ENCODE measurements around the gene POFUT1. TPM values are rescaled to one million over a fixed set of nuclear protein-coding genes. Genes with fewer than 3 reads are reported as not detected.
"Not testable (repeated sequence)": the region's sequence is repeated elsewhere in the genome, so short reads cannot be mapped to it uniquely, and the experiment has no call there.

Gene POFUT1
- polyA plus RNA-seq (ENCODE audit: insufficient read length): 30.0 TPM

GRCh38 chr20:32207626-32208498 lies at the start of gene POFUT1, which contains the start of gene PLAGL2:
TSS of gene POFUT1 (plus strand) at chr20:32207880. CDS start at chr20:32207942, 62 bp downstream.
TSS of gene PLAGL2 (minus strand) at chr20:32207743. CDS start at chr20:32202178, 5,565 bp downstream.
- peak; percentile 93 for DNase-seq

- no peak for DNase-seq
Measured at GRCh38 chr20:32158351-32158750, 49.3 kb upstream of the POFUT1 start.

GRCh38 chr20:32158943-32159660 lies 48.6 kb upstream of the POFUT1 start:
- DNase-seq: no peak

- DNase-seq: no peak
Measured at GRCh38 chr20:32159766-32160221, 47.9 kb upstream of the POFUT1 start.

- no peak for DNase-seq
Measured at GRCh38 chr20:32160341-32160740, 47.3 kb upstream of the POFUT1 start.

- DNase-seq: no peak
Measured at GRCh38 chr20:32162351-32162750, 45.3 kb upstream of the POFUT1 start.

- DNase-seq: no peak
Measured at GRCh38 chr20:32163951-32164350, 43.7 kb upstream of the POFUT1 start.

GRCh38 chr20:32164984-32165735 lies 42.5 kb upstream of the POFUT1 start:
- DNase-seq: no peak

DNA sequence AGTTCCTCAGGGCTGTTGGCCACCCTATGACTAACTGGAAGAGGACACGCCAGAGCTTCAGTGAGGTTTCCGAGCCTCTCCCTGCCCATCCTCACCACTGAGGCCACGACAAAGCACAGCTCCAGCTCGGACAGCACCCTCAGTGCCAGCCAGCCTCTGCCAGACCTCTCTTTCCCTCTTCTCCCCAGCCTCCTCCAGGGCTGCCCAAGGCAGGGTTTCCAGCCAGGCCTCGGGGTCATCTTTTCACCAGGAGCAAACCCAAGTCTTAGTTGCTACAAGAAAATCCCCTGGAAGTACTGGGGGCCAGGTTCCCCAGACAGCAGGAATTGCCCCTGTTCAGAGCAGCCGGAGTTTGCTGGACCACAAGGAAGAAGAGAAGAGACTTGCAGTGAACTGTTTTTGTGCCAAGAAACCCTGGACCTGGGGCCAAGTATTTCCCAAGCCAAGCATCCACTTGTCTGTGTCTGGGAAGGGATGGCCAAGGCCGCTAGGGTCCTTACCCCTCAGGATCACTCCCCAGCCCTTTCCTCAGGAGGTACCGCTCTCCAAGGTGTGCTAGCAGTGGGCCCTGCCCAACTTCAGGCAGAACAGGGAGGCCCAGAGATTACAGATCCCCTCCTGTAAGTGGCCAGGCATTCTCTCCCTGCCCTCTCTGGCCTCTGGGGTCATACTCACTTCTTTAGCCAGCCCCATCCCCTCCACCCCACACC lies 41.7 kb upstream of the POFUT1 start:
- DNase-seq: no peak

GRCh38 chr20:32167552-32167951 lies 40.1 kb upstream of the POFUT1 start:
- DNase-seq: no peak

DNA sequence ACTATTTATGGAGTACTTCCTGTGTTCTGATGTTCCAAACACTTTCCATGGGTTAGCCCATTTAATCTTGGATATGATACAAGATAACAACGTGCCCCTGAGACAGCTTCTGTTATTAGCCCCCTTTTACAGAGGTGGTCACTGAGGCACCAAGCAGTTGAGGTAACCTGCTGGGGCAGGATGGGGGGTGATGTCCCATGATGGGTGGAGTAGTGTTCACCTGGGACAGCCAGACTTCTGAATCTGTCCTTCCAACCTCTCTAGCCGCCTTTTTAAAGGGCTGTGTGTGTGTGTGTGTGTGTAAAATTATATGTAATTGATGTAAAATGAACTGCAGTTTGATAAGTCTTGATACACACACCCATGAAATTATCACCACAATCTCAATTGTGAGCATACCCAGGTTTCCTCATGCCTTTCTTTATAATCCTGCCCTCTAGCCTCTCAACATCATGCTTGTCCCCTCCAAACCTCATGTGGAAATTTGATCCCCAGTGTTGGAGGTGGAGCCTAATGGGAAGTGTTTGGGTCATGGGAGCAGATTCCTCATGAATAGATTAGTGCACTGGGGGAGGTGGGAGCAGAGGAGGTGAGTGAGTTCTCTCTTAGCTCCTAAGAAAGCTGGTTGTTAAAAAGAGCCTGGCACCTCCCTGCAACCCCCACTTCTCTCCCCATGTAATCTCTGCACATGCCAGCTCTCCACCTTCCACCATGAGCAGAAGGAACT lies 39.3 kb upstream of the POFUT1 start:
- DNase-seq: no peak

DNA sequence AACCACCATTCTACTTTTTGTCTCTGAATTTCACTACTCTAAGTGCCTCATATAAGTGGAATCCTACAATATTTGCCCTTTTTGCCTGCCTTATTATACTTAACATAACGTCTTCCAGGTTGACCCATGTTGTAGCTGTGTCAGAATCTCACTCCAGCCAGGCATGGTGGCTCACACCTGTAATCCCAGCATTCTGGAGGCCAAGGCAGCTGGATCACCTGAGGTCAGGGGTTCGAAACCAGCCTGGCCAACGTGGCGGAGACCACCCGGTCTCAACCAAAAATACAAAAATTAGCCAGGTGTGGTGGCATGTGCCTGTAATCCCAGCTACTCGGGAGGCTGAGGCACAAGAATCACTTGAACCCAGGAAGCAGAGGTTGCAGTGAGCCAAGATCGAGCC lies 30.0 kb upstream of the POFUT1 start:
- not testable (repeated sequence) for DNase-seq

- no peak for DNase-seq
Measured at GRCh38 chr20:32179515-32179914, 28.2 kb upstream of the POFUT1 start.

DNA sequence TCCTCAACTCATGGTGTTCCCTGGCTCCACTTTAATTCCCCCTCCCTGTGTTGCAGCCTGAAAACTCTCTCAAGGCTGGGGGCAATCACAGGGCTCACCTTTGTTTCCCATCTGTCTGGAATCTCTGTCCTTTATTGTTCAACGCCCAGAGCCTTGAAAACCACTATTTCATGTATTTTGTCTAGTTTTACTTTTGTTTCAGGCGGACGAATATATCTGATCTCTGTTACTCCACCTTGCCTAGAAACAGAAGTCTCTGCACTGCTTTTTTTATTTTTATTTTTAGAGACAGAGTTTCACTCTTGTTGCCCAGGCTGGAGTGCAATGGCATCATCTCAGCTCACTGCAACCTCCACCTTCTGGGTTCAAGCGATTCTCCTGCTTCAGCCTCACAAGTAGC lies 27.7 kb upstream of the POFUT1 start:
- no peak for DNase-seq

GRCh38 chr20:32181606-32182005 lies 26.1 kb upstream of the POFUT1 start:
- no peak for DNase-seq

GRCh38 chr20:32183947-32184635 lies 23.6 kb upstream of the POFUT1 start:
- DNase-seq: no peak

- no peak for DNase-seq
Measured at GRCh38 chr20:32184961-32185603, 22.6 kb upstream of the POFUT1 start.

GRCh38 chr20:32186506-32186905 lies 21.2 kb upstream of the POFUT1 start:
- DNase-seq: no peak

DNA sequence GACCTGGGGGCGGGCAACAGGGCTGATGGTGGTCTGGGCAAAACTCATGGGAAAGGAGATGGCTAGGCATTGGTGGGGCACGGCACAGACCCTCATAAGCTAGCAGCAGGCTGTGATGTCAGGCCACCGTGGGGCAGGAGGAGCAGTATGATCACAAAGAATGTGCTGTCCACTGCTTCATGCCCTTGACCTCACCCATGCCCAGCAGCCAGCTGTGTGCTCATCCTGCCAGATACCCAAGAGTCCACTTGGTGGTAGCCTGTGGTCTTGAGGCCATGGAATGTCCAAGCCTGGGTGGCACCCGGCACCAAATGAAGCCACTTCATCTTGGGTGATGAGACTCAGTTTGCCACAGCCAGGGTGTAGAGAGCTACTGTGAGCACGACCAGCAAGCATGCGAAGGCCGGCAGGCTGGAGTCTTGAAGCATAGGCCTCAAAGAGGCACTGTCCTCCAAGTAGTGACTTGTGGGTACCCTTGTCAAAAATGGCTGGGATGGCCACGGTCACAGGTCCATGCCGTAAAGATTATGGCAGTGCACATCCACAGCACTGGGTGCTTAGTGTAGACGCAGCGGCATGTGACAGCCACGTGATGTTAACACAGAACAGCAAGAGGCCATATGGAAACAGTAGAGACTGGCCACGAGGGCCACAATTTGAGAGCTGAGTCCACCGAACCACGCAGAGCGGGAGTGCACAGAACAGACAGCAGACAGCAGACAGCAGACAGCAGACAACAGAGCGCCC lies 19.1 kb upstream of the POFUT1 start:
- DNase-seq: no peak

DNA sequence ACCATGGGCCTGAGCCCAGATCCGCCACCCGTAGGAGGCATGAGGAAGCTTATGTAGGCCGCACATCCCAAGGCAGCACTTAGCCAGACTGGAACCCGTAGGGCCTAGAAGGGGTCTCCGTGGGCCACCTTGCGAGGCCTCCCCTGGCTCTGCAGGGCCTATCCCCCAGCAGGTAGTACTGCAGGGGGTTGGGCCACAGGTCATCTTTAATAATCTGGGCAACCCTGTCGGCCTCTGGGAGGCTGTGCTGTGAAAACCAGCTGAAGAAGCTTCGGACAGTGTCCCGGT lies 18.6 kb upstream of the POFUT1 start:
- no peak for DNase-seq
